ENCODE results near the gene ANGPT4.

DNA sequence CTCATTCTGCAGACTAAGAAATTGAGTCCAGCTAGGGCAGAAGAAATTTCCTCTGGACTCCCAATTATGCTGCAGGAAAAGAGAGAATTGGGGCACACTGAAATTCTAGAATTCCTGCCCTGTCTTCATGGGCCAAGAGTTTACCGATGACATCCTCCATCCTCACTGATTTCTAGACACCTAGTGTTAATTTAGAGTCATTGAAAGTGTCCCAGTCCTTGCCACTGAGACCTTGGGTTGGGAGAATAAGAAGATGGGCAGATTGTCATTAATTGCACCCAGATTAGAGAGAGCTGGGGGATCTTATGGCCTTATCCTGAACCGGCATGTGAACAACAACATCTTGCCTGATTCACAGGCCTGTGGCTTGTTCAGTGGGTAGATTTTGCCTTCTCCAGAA lies 29.0 kb downstream of the ANGPT4 start:
- TF ChIP-seq, protein P1, sequence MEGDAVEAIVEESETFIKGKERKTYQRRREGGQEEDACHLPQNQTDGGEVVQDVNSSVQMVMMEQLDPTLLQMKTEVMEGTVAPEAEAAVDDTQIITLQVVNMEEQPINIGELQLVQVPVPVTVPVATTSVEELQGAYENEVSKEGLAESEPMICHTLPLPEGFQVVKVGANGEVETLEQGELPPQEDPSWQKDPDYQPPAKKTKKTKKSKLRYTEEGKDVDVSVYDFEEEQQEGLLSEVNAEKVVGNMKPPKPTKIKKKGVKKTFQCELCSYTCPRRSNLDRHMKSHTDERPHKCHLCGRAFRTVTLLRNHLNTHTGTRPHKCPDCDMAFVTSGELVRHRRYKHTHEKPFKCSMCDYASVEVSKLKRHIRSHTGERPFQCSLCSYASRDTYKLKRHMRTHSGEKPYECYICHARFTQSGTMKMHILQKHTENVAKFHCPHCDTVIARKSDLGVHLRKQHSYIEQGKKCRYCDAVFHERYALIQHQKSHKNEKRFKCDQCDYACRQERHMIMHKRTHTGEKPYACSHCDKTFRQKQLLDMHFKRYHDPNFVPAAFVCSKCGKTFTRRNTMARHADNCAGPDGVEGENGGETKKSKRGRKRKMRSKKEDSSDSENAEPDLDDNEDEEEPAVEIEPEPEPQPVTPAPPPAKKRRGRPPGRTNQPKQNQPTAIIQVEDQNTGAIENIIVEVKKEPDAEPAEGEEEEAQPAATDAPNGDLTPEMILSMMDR (IDR thresholded peaks at IDR 0.05): no peak
- no peak for TF ChIP-seq POLR2A (IDR thresholded peaks at IDR 0.05)
